WTC11 (cell line): ENCODE data around the gene COL4A1. TPM values are rescaled to one million over a fixed set of nuclear protein-coding genes. Genes with fewer than 3 reads are reported as not detected.

ENCODE experiments used
- ATAC-seq: fragments of 200-7000 bp; cut with Tn5 transposase; 2 replicates; pipeline ENCODE4 v1.10.0; 2021; ENCODE audit warnings: mild to moderate bottlenecking, moderate library complexity
- CTCF ChIA-PET: fragments of 300-600 bp; sonication (Branson Sonifier 250); formaldehyde crosslinking; loops from one replicate; lab custom pipeline; 2021; ENCODE audit warnings: antibody characterized with exemption; lab: Charles Lee
- POLR2A ChIA-PET: fragments of 350-600 bp; sonication (Branson Sonifier 250); formaldehyde crosslinking; loops from one replicate; lab custom pipeline; 2021; ENCODE audit warnings: antibody characterized with exemption; lab: Charles Lee
- DNase-seq: peaks from one replicate; pipeline ENCODE4 v3.0.0; 2021; ENCODE audit warnings: low spot score
- H3K27ac Mint-ChIP-seq: 2 replicates; pipeline ENCODE4 v1.8.0; 2021; ENCODE audit warnings: mixed read lengths
- H3K27me3 Mint-ChIP-seq: 2 replicates; pipeline ENCODE4 v1.8.0; 2021; ENCODE audit warnings: low read depth, mild to moderate bottlenecking, moderate library complexity, mixed read lengths
- H3K36me3 Mint-ChIP-seq: 2 replicates; pipeline ENCODE4 v1.8.0; 2021; ENCODE audit warnings: mixed read lengths
- H3K4me1 Mint-ChIP-seq: 2 replicates; pipeline ENCODE4 v1.8.0; 2022; ENCODE audit warnings: mixed read lengths
- H3K4me3 Mint-ChIP-seq: 2 replicates; pipeline ENCODE4 v1.8.0; 2021; ENCODE audit warnings: mild to moderate bottlenecking, moderate library complexity, mixed read lengths
- H3K9me3 Mint-ChIP-seq: 2 replicates; pipeline ENCODE4 v1.8.0; 2021; ENCODE audit warnings: mixed read lengths
- CDX4 ChIP-seq: fragments of 250-450 bp; sonication (Bioruptor Pico); IDR thresholded peaks from 2 replicates; pipeline ENCODE4 v1.9.0; 2021; ENCODE audit warnings: moderate library complexity, mild to moderate bottlenecking, inconsistent platforms, borderline replicate concordance
- CREM ChIP-seq: sonication (generic); formaldehyde crosslinking; IDR thresholded peaks from 2 replicates; pipeline ENCODE4 v1.8.1; 2022; ENCODE audit warnings: mild to moderate bottlenecking, missing genetic modification reagents, moderate library complexity
- E2F1 ChIP-seq: sonication (generic); formaldehyde crosslinking; IDR thresholded peaks from 2 replicates; pipeline ENCODE4 v1.8.0; 2022; ENCODE audit warnings: mild to moderate bottlenecking, missing genetic modification reagents
- ELF4 ChIP-seq: sonication (generic); formaldehyde crosslinking; IDR thresholded peaks from 2 replicates; pipeline ENCODE4 v1.8.1; 2022; ENCODE audit warnings: low read depth, mild to moderate bottlenecking, moderate library complexity, missing genetic modification reagents
- FOXJ3 ChIP-seq: sonication (generic); formaldehyde crosslinking; IDR thresholded peaks from 2 replicates; pipeline ENCODE4 v1.9.0; 2021; ENCODE audit warnings: missing genetic modification reagents, mild to moderate bottlenecking, borderline replicate concordance
- FOXP1 ChIP-seq: sonication (generic); formaldehyde crosslinking; IDR thresholded peaks from 2 replicates; pipeline ENCODE4 v1.8.0; 2022; ENCODE audit warnings: missing genetic modification reagents, mild to moderate bottlenecking, moderate library complexity, borderline replicate concordance
- JUN ChIP-seq: sonication (generic); formaldehyde crosslinking; IDR thresholded peaks from 2 replicates; pipeline ENCODE4 v1.8.0; 2023; ENCODE audit warnings: mild to moderate bottlenecking, missing genetic modification reagents
- PRRX2 ChIP-seq: fragments of 250-450 bp; sonication (Bioruptor Pico); IDR thresholded peaks from 2 replicates; pipeline ENCODE4 v1.8.0; 2021; ENCODE audit warnings: mild to moderate bottlenecking
- RORB ChIP-seq: fragments of 250-450 bp; sonication (Bioruptor Pico); IDR thresholded peaks from 2 replicates; pipeline ENCODE4 v1.9.0; 2021; ENCODE audit warnings: mild to moderate bottlenecking
- ZNF281 ChIP-seq: sonication (generic); formaldehyde crosslinking; IDR thresholded peaks from 2 replicates; pipeline ENCODE4 v1.8.0; 2023; ENCODE audit warnings: mild to moderate bottlenecking, missing genetic modification reagents
- ZNF671 ChIP-seq: fragments of 250-450 bp; sonication (Bioruptor Pico); IDR thresholded peaks from 2 replicates; pipeline ENCODE4 v1.8.0; 2021; ENCODE audit warnings: mild to moderate bottlenecking
- total RNA-seq: library from RNA; stranded (reverse); gene quantifications from 3 replicates; pipeline ENCODE4 v1.2.3, GENCODE V29; 2021
- TF ChIP-seq, protein P1 (sequence below): fragments of 200-600 bp; IDR thresholded peaks from 2 replicates; pipeline ENCODE4 v1.8.0; 2022; ENCODE audit warnings: antibody characterized with exemption
- TF ChIP-seq, protein P2 (sequence below): sonication (generic); formaldehyde crosslinking; IDR thresholded peaks from 2 replicates; pipeline ENCODE4 v1.8.1; 2022; ENCODE audit warnings: missing genetic modification reagents, borderline replicate concordance

The COL4A1 gene
- total RNA-seq, 1 experiment from 2014 or later: 89.6 TPM

GRCh38 chr13:110135977-110136597, 170.9 kb downstream of the COL4A1 start:
- CTCF ChIA-PET: interaction anchor here (0.7 to 1.3 kb wide), 2 partner anchors 8 to 216 kb away, joined by 3 read pairs; no protein-coding TSS in a partner anchor
- Mint-ChIP-seq H3K36me3 (no peaks in the 10 kb centered on the region), H3K4me1 (peaks cover 56% of the 10 kb centered on the region), H3K27ac (no peak overlapping the region), H3K9me3 (no peaks in the 10 kb centered on the region)
- POLR2A ChIA-PET: interaction anchor here (1.2 kb wide), 1 partner anchor 10 kb away, joined by 4 read pairs; no protein-coding TSS in a partner anchor
- no peak for DNase-seq
- TF ChIP-seq CREM (CRISPR knock-in tag) (no peak), ELF4 (CRISPR knock-in tag) (no peak), PRRX2 (CRISPR knock-in tag) (no peak), CDX4 (CRISPR knock-in tag) (no peak), ZNF281 (no peak), FOXP1 (no peak), JUN (CRISPR knock-in tag) (no peak)
- TF ChIP-seq, all 79 proteins: peak for 0
- H3K27me3 Mint-ChIP-seq: peaks cover 33% of the 10 kb centered on the region
- no peak for ATAC-seq
- no peak overlapping the region for H3K4me3 Mint-ChIP-seq

- H3K27ac Mint-ChIP-seq: no peak overlapping the region
- no peak for ATAC-seq
- H3K4me1 Mint-ChIP-seq: peaks cover 56% of the 10 kb centered on the region
- H3K27me3 Mint-ChIP-seq: peaks cover 35% of the 10 kb centered on the region
- TF ChIP-seq E2F1 (CRISPR knock-in tag) (no peak), RORB (no peak), FOXJ3 (CRISPR knock-in tag) (no peak), ZNF671 (CRISPR knock-in tag) (no peak)
- TF ChIP-seq, protein P1, sequence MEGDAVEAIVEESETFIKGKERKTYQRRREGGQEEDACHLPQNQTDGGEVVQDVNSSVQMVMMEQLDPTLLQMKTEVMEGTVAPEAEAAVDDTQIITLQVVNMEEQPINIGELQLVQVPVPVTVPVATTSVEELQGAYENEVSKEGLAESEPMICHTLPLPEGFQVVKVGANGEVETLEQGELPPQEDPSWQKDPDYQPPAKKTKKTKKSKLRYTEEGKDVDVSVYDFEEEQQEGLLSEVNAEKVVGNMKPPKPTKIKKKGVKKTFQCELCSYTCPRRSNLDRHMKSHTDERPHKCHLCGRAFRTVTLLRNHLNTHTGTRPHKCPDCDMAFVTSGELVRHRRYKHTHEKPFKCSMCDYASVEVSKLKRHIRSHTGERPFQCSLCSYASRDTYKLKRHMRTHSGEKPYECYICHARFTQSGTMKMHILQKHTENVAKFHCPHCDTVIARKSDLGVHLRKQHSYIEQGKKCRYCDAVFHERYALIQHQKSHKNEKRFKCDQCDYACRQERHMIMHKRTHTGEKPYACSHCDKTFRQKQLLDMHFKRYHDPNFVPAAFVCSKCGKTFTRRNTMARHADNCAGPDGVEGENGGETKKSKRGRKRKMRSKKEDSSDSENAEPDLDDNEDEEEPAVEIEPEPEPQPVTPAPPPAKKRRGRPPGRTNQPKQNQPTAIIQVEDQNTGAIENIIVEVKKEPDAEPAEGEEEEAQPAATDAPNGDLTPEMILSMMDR: no peak
- TF ChIP-seq, protein P2, sequence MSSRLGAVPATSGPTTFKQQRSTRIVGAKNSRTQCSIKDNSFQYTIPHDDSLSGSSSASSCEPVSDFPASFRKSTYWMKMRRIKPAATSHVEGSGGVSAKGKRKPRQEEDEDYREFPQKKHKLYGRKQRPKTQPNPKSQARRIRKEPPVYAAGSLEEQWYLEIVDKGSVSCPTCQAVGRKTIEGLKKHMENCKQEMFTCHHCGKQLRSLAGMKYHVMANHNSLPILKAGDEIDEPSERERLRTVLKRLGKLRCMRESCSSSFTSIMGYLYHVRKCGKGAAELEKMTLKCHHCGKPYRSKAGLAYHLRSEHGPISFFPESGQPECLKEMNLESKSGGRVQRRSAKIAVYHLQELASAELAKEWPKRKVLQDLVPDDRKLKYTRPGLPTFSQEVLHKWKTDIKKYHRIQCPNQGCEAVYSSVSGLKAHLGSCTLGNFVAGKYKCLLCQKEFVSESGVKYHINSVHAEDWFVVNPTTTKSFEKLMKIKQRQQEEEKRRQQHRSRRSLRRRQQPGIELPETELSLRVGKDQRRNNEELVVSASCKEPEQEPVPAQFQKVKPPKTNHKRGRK (CRISPR knock-in tag): no peak
- H3K4me3 Mint-ChIP-seq: no peak overlapping the region
- no peaks in the 10 kb centered on the region for H3K9me3 Mint-ChIP-seq
- ChIA-PET CTCF (interaction anchor here (0.6 to 0.8 kb wide), 2 partner anchors 18 to 348 kb away, joined by 3 read pairs; partner anchors contain the start of gene IRS2), POLR2A (no interaction called here)
- H3K36me3 Mint-ChIP-seq: no peaks in the 10 kb centered on the region
- no peak for DNase-seq
These were observed 172.2 kb downstream of the COL4A1 start for GRCh38 chr13:110134801-110135200.
